Suprapubic skin (tissue), 4 donors: ENCODE measurements around the gene FBXO22. TPM values are rescaled to one million over a fixed set of nuclear protein-coding genes. Genes with fewer than 3 reads are reported as not detected.

Experiments used
- DNase-seq, 2 donors: peaks; one replicate each; pipeline ENCODE4 v3.0.0-alpha.2; 2019; ENCODE audit warnings: low spot score in 2 of 2
- H3K27ac ChIP-seq: fragments of 200-600 bp; sonication (generic); one replicate; pipeline ENCODE4 v1.5.1; 2019
- H3K27me3 ChIP-seq: fragments of 200-600 bp; sonication (generic); one replicate; pipeline ENCODE4 v1.5.1; 2019
- H3K36me3 ChIP-seq: fragments of 200-600 bp; sonication (generic); one replicate; pipeline ENCODE4 v1.5.1; 2019
- H3K4me1 ChIP-seq: fragments of 200-600 bp; sonication (generic); one replicate; pipeline ENCODE4 v1.5.1; 2019
- H3K4me3 ChIP-seq: fragments of 200-600 bp; sonication (generic); one replicate; pipeline ENCODE4 v1.5.1; 2019; ENCODE audit warnings: mild to moderate bottlenecking
- H3K9me3 ChIP-seq: fragments of 200-600 bp; sonication (generic); one replicate; pipeline ENCODE4 v1.5.1; 2019
- CTCF ChIP-seq, 2 donors: fragments of 200-600 bp in 1 of 2; fragments of 450-650 bp in 1 of 2; sonication (generic) in 1 of 2; IDR thresholded peaks; one replicate each; pipeline ENCODE4 v1.5.1; 2016 to 2019; ENCODE audit warnings: antibody characterized with exemption in 2 of 2, mild to moderate bottlenecking in 1 of 2, moderate library complexity in 1 of 2
- EP300 ChIP-seq: sonication (generic); formaldehyde crosslinking; IDR thresholded peaks from one replicate; pipeline ENCODE4 v1.6.1; 2017; ENCODE audit warnings: antibody characterized with exemption
- POLR2A ChIP-seq, 2 donors: fragments of 450-650 bp; IDR thresholded peaks; one replicate each; pipeline ENCODE4 v1.6.1; 2017; ENCODE audit warnings: antibody characterized with exemption in 2 of 2, mild to moderate bottlenecking in 2 of 2, moderate library complexity in 2 of 2
- POLR2AphosphoS5 ChIP-seq, 3 donors: sonication (generic); formaldehyde crosslinking; IDR thresholded peaks; one replicate each; pipeline ENCODE4 v1.6.1; 2017; ENCODE audit warnings: antibody characterized with exemption in 3 of 3
- WGBS: methylation state at CpG from one replicate; pipeline ENCODE4 v1.1.5; 2018; 5-methylcytosine and 5-hydroxymethylcytosine counted together
- total RNA-seq, 4 donors: library from RNA; depleted of rRNA; stranded (reverse); fragments of >200 nt; gene quantifications; one replicate each; pipeline ENCODE4 v1.1.0, GENCODE V29; 2016

FBXO22 gene
- total RNA-seq, 4 donors from 2014 or later = 17.2 to 33.4 (median 22.2) TPM

GRCh38 chr15:75943713-75944215 is 40.1 kb downstream of the FBXO22 start:
- peaks cover 5% of the 10 kb centered on the region for H3K27me3 ChIP-seq
- TF ChIP-seq POLR2A (IDR thresholded peaks at IDR 0.05) (no peak), CTCF (IDR thresholded peaks at IDR 0.05) (no peak), POLR2AphosphoS5 (IDR thresholded peaks at IDR 0.05) (no peak), EP300 (no peak)
- H3K9me3 ChIP-seq = no peaks in the 10 kb centered on the region
- no peak overlapping the region for H3K4me3 ChIP-seq
- peaks cover 5% of the 10 kb centered on the region for H3K4me1 ChIP-seq
- no peak for DNase-seq
- H3K36me3 ChIP-seq = no peaks in the 10 kb centered on the region
- WGBS = 61% methylated on average over 1 of the region's 1 CpG
- no peak overlapping the region for H3K27ac ChIP-seq

- TF ChIP-seq POLR2A (IDR thresholded peaks at IDR 0.05) (no peak), CTCF (IDR thresholded peaks at IDR 0.05) (no peak), EP300 (no peak), POLR2AphosphoS5 (IDR thresholded peaks at IDR 0.05) (no peak)
- Histone ChIP-seq H3K9me3 (no peaks in the 10 kb centered on the region), H3K4me1 (peaks cover 5% of the 10 kb centered on the region), H3K4me3 (no peak overlapping the region), H3K36me3 (no peaks in the 10 kb centered on the region), H3K27ac (no peak overlapping the region), H3K27me3 (peaks cover 5% of the 10 kb centered on the region)
- 79% methylated on average over 4 of the region's 4 CpGs for WGBS
- no peak for DNase-seq
Observed at GRCh38 chr15:75945953-75946352, 42.3 kb downstream of the FBXO22 start.

- TF ChIP-seq POLR2AphosphoS5 (IDR thresholded peaks at IDR 0.05) = no peak
- no peak for DNase-seq
- H3K27me3 ChIP-seq = peaks cover 5% of the 10 kb centered on the region
- 31% methylated on average over 1 of the region's 1 CpG for WGBS
- no peak overlapping the region for H3K27ac ChIP-seq
- H3K9me3 ChIP-seq = no peaks in the 10 kb centered on the region
- H3K4me1 ChIP-seq = peaks cover 5% of the 10 kb centered on the region
- H3K4me3 ChIP-seq = no peak overlapping the region
- H3K36me3 ChIP-seq = no peaks in the 10 kb centered on the region
Observed at GRCh38 chr15:75947092-75947491, 43.4 kb downstream of the FBXO22 start.

- no peak for TF ChIP-seq POLR2AphosphoS5 (IDR thresholded peaks at IDR 0.05)
- TF ChIP-seq EP300 = no peak
- no peak for TF ChIP-seq POLR2A (IDR thresholded peaks at IDR 0.05)
- TF ChIP-seq CTCF (IDR thresholded peaks at IDR 0.05) = no peak
- no peak for DNase-seq
- H3K27ac ChIP-seq = no peak overlapping the region
- WGBS = 81% methylated on average over 8 of the region's 8 CpGs
- H3K4me1 ChIP-seq = peaks cover 5% of the 10 kb centered on the region
- H3K27me3 ChIP-seq = peaks cover 5% of the 10 kb centered on the region
- H3K36me3 ChIP-seq = no peaks in the 10 kb centered on the region
- H3K9me3 ChIP-seq = no peaks in the 10 kb centered on the region
- H3K4me3 ChIP-seq = no peak overlapping the region
Observed at GRCh38 chr15:75948761-75949296, 45.2 kb downstream of the FBXO22 start.

GRCh38 chr15:75952525-75952924 is 48.8 kb downstream of the FBXO22 start:
- H3K4me3 ChIP-seq = no peak overlapping the region
- H3K27ac ChIP-seq = no peak overlapping the region
- H3K36me3 ChIP-seq = no peaks in the 10 kb centered on the region
- no peak for DNase-seq
- TF ChIP-seq POLR2A (IDR thresholded peaks at IDR 0.05) = no peak
- no peak for TF ChIP-seq POLR2AphosphoS5 (IDR thresholded peaks at IDR 0.05)
- TF ChIP-seq CTCF (IDR thresholded peaks at IDR 0.05) = no peak
- no peak for TF ChIP-seq EP300
- no peaks in the 10 kb centered on the region for H3K9me3 ChIP-seq
- no peaks in the 10 kb centered on the region for H3K27me3 ChIP-seq
- H3K4me1 ChIP-seq = peaks cover 2% of the 10 kb centered on the region
- WGBS = 87% methylated on average over 4 of the region's 4 CpGs

- H3K4me3 ChIP-seq = no peak overlapping the region
- no peaks in the 10 kb centered on the region for H3K9me3 ChIP-seq
- 76% methylated on average over 1 of the region's 1 CpG for WGBS
- H3K27me3 ChIP-seq = no peaks in the 10 kb centered on the region
- no peaks in the 10 kb centered on the region for H3K4me1 ChIP-seq
- TF ChIP-seq POLR2AphosphoS5 (IDR thresholded peaks at IDR 0.05) (no peak), CTCF (IDR thresholded peaks at IDR 0.05) (no peak)
- no peak for DNase-seq
- no peak overlapping the region for H3K27ac ChIP-seq
- H3K36me3 ChIP-seq = no peaks in the 10 kb centered on the region
Observed at GRCh38 chr15:75955720-75956119, 52.0 kb downstream of the FBXO22 start.
